Measurements from ENCODE around the gene PRKAG2. TPM values are rescaled to one million over a fixed set of nuclear protein-coding genes. Genes with fewer than 3 reads are reported as not detected.

Gene PRKAG2
- total and polyA plus RNA-seq, 2 of the 8 experiments (the other 6 are each of a cell fraction or from before 2014, with no cell fraction given) = 7.5 to 18.1 TPM

DNA sequence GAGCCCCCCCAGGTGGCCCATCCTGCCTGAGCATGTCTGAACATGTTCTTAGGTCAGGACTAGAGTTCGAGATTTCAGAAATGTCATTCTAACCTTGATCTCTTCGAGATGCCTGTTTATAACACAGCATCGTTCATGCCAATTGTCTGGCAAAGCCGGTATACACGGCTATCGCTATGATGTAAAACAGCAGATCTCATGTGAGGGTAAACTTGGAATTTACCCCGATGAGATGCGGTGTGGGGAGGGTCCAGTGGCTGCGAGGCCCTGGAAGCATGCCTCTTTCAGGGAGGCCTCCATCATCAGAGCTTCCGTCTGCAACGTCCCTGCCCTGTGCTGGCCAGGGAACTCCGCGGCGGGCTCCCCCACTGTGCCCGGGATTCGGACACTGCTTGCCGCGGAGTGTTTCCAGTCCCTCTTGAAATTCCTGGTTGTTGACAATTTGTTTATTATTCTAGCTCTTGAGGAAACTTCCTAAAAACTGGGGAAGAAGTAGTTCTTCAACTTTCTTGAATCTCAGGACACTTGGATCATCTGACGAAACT, 188.6 kb downstream of the PRKAG2 start (continued):
- no peak for TF ChIP-seq NRF1 (IDR thresholded peaks at IDR 0.05; ENCODE audit: low read depth, low read length)

Measured in H1 (cell line).